Measurements from ENCODE around the gene INSC.

The INSC gene

GRCh38 chr11:15123849-15124248 lies 9.1 kb downstream of the INSC start:
- H3K4me3 Mint-ChIP-seq = no peak overlapping the region
- H3K36me3 Mint-ChIP-seq (ENCODE audit: low read depth) = no peaks in the 10 kb centered on the region
- H3K27ac Mint-ChIP-seq = no peak overlapping the region
- H3K27me3 Mint-ChIP-seq = peaks cover 34% of the 10 kb centered on the region
- no peaks in the 10 kb centered on the region for H3K9me3 Mint-ChIP-seq
- H3K4me1 Mint-ChIP-seq (ENCODE audit: low read depth) = peaks cover 6% of the 10 kb centered on the region

- H3K27me3 Mint-ChIP-seq = peaks cover 31% of the 10 kb centered on the region
These were observed 9.8 kb downstream of the INSC start for GRCh38 chr11:15124528-15124927.

GRCh38 chr11:15127341-15127740 lies 12.6 kb downstream of the INSC start:
- Mint-ChIP-seq H3K4me1 (ENCODE audit: low read depth) (no peaks in the 10 kb centered on the region), H3K27ac (no peak overlapping the region), H3K27me3 (peaks cover 34% of the 10 kb centered on the region), H3K4me3 (no peak overlapping the region), H3K36me3 (ENCODE audit: low read depth) (no peaks in the 10 kb centered on the region), H3K9me3 (no peaks in the 10 kb centered on the region)

More at GRCh38 chr11:15124528-15124927, 9.8 kb downstream of the INSC start:
- H3K27ac Mint-ChIP-seq = no peak overlapping the region
- no peaks in the 10 kb centered on the region for H3K9me3 Mint-ChIP-seq
- no peak overlapping the region for H3K4me3 Mint-ChIP-seq
- peaks cover 1% of the 10 kb centered on the region for H3K4me1 Mint-ChIP-seq (ENCODE audit: low read depth)
- no peaks in the 10 kb centered on the region for H3K36me3 Mint-ChIP-seq (ENCODE audit: low read depth)

GRCh38 chr11:15128621-15129020 lies 13.9 kb downstream of the INSC start:
- Mint-ChIP-seq H3K4me1 (ENCODE audit: low read depth) (no peaks in the 10 kb centered on the region), H3K4me3 (no peak overlapping the region), H3K27ac (no peak overlapping the region), H3K27me3 (peaks cover 35% of the 10 kb centered on the region), H3K9me3 (peaks cover 8% of the 10 kb centered on the region), H3K36me3 (ENCODE audit: low read depth) (no peaks in the 10 kb centered on the region)

GRCh38 chr11:15136166-15136565 lies 21.4 kb downstream of the INSC start:
- peaks cover 8% of the 10 kb centered on the region for H3K9me3 Mint-ChIP-seq
- peaks cover 21% of the 10 kb centered on the region for H3K27me3 Mint-ChIP-seq
- no peaks in the 10 kb centered on the region for H3K36me3 Mint-ChIP-seq (ENCODE audit: low read depth)
- H3K4me1 Mint-ChIP-seq (ENCODE audit: low read depth) = no peaks in the 10 kb centered on the region
- no peak overlapping the region for H3K4me3 Mint-ChIP-seq
- H3K27ac Mint-ChIP-seq = no peak overlapping the region

- Mint-ChIP-seq H3K4me1 (ENCODE audit: low read depth) (no peaks in the 10 kb centered on the region), H3K9me3 (no peaks in the 10 kb centered on the region), H3K27ac (no peak overlapping the region), H3K27me3 (peaks cover 6% of the 10 kb centered on the region), H3K36me3 (ENCODE audit: low read depth) (no peaks in the 10 kb centered on the region), H3K4me3 (no peak overlapping the region)
These were observed 24.5 kb downstream of the INSC start for GRCh38 chr11:15139096-15139770.

- H3K9me3 Mint-ChIP-seq = no peaks in the 10 kb centered on the region
- no peak overlapping the region for H3K27ac Mint-ChIP-seq
- no peaks in the 10 kb centered on the region for H3K4me1 Mint-ChIP-seq (ENCODE audit: low read depth)
- peaks cover 2% of the 10 kb centered on the region for H3K27me3 Mint-ChIP-seq
- H3K36me3 Mint-ChIP-seq (ENCODE audit: low read depth) = no peaks in the 10 kb centered on the region
- H3K4me3 Mint-ChIP-seq = no peak overlapping the region
These were observed 25.4 kb downstream of the INSC start for GRCh38 chr11:15139958-15140659.

GRCh38 chr11:15141381-15141780 lies 26.7 kb downstream of the INSC start:
- no peaks in the 10 kb centered on the region for H3K27me3 Mint-ChIP-seq
- no peak overlapping the region for H3K27ac Mint-ChIP-seq
- no peaks in the 10 kb centered on the region for H3K36me3 Mint-ChIP-seq (ENCODE audit: low read depth)
- no peak overlapping the region for H3K4me3 Mint-ChIP-seq
- H3K9me3 Mint-ChIP-seq = no peaks in the 10 kb centered on the region
- H3K4me1 Mint-ChIP-seq (ENCODE audit: low read depth) = no peaks in the 10 kb centered on the region

- no peaks in the 10 kb centered on the region for H3K4me1 Mint-ChIP-seq (ENCODE audit: low read depth)
- H3K27me3 Mint-ChIP-seq = peaks cover 5% of the 10 kb centered on the region
- no peak overlapping the region for H3K4me3 Mint-ChIP-seq
- H3K9me3 Mint-ChIP-seq = no peaks in the 10 kb centered on the region
- no peak overlapping the region for H3K27ac Mint-ChIP-seq
- no peaks in the 10 kb centered on the region for H3K36me3 Mint-ChIP-seq (ENCODE audit: low read depth)
These were observed 28.1 kb downstream of the INSC start for GRCh38 chr11:15142838-15143237.

- Mint-ChIP-seq H3K9me3 (no peaks in the 10 kb centered on the region), H3K36me3 (ENCODE audit: low read depth) (no peaks in the 10 kb centered on the region), H3K4me3 (no peak overlapping the region), H3K27ac (no peak overlapping the region), H3K27me3 (peaks cover 5% of the 10 kb centered on the region), H3K4me1 (ENCODE audit: low read depth) (no peaks in the 10 kb centered on the region)
These were observed 29.1 kb downstream of the INSC start for GRCh38 chr11:15143855-15144254.

GRCh38 chr11:15144347-15144746 lies 29.6 kb downstream of the INSC start:
- no peaks in the 10 kb centered on the region for H3K9me3 Mint-ChIP-seq
- H3K36me3 Mint-ChIP-seq (ENCODE audit: low read depth) = no peaks in the 10 kb centered on the region
- no peaks in the 10 kb centered on the region for H3K4me1 Mint-ChIP-seq (ENCODE audit: low read depth)
- no peak overlapping the region for H3K27ac Mint-ChIP-seq
- H3K4me3 Mint-ChIP-seq = no peak overlapping the region
- H3K27me3 Mint-ChIP-seq = peaks cover 5% of the 10 kb centered on the region

- Mint-ChIP-seq H3K4me3 (no peak overlapping the region), H3K36me3 (ENCODE audit: low read depth) (no peaks in the 10 kb centered on the region), H3K27me3 (peaks cover 5% of the 10 kb centered on the region), H3K27ac (no peak overlapping the region), H3K4me1 (ENCODE audit: low read depth) (peaks cover under 1% of the 10 kb centered on the region), H3K9me3 (no peaks in the 10 kb centered on the region)
These were observed 30.4 kb downstream of the INSC start for GRCh38 chr11:15145151-15145550.

- H3K36me3 Mint-ChIP-seq (ENCODE audit: low read depth) = no peaks in the 10 kb centered on the region
- H3K4me1 Mint-ChIP-seq (ENCODE audit: low read depth) = peaks cover 5% of the 10 kb centered on the region
- H3K4me3 Mint-ChIP-seq = no peak overlapping the region
- peaks cover 5% of the 10 kb centered on the region for H3K27me3 Mint-ChIP-seq
- no peaks in the 10 kb centered on the region for H3K9me3 Mint-ChIP-seq
- no peak overlapping the region for H3K27ac Mint-ChIP-seq
These were observed 30.9 kb downstream of the INSC start for GRCh38 chr11:15145615-15146014.

GRCh38 chr11:15146271-15147003 lies 31.7 kb downstream of the INSC start:
- Mint-ChIP-seq H3K4me1 (ENCODE audit: low read depth) (peaks cover 9% of the 10 kb centered on the region), H3K9me3 (no peaks in the 10 kb centered on the region), H3K36me3 (ENCODE audit: low read depth) (no peaks in the 10 kb centered on the region), H3K27ac (no peak overlapping the region), H3K4me3 (no peak overlapping the region), H3K27me3 (peaks cover 5% of the 10 kb centered on the region)

- H3K36me3 Mint-ChIP-seq (ENCODE audit: low read depth) = no peaks in the 10 kb centered on the region
- peaks cover 5% of the 10 kb centered on the region for H3K27me3 Mint-ChIP-seq
- H3K9me3 Mint-ChIP-seq = no peaks in the 10 kb centered on the region
- H3K4me3 Mint-ChIP-seq = no peak overlapping the region
- H3K4me1 Mint-ChIP-seq (ENCODE audit: low read depth) = peaks cover 9% of the 10 kb centered on the region
- no peak overlapping the region for H3K27ac Mint-ChIP-seq
These were observed 33.4 kb downstream of the INSC start for GRCh38 chr11:15148169-15148568.

Data from stimulated activated naive CD8-positive, alpha-beta T cell treated with anti-CD3 and anti-CD28 coated beads, Interleukin-15, Interleukin-2, amounts not matched to agents 100 ng/mL and 50 ng/mL, for 24 hours (primary cell).